Chondrocyte (in vitro differentiated cells): ENCODE data around the gene HIBCH. TPM values are rescaled to one million over a fixed set of nuclear protein-coding genes. Genes with fewer than 3 reads are reported as not detected.

Source experiments
- DNase-seq: peaks from one replicate; pipeline ENCODE4 v3.0.0; 2021; ENCODE audit warnings: mixed read lengths, low spot score
- H3K27ac Mint-ChIP-seq: one replicate; pipeline ENCODE4 v1.8.0; 2021; ENCODE audit warnings: mild to moderate bottlenecking, moderate library complexity, mixed read lengths; ENCODE audit not compliant: unreplicated experiment
- H3K27me3 Mint-ChIP-seq: 2 replicates; pipeline ENCODE4 v1.8.0; 2021; ENCODE audit warnings: low read depth, mixed read lengths
- H3K36me3 Mint-ChIP-seq: 2 replicates; pipeline ENCODE4 v1.8.0; 2021; ENCODE audit warnings: low read depth, mixed read lengths
- H3K4me1 Mint-ChIP-seq: 2 replicates; pipeline ENCODE4 v1.8.0; 2021; ENCODE audit warnings: low read depth, mild to moderate bottlenecking, mixed read lengths
- H3K4me3 Mint-ChIP-seq: one replicate; pipeline ENCODE4 v1.8.0; 2021; ENCODE audit warnings: mild to moderate bottlenecking, moderate library complexity, mixed read lengths; ENCODE audit not compliant: unreplicated experiment
- H3K9me3 Mint-ChIP-seq: 2 replicates; pipeline ENCODE4 v1.8.0; 2021; ENCODE audit warnings: low read depth, mixed read lengths
- total RNA-seq: library from RNA; stranded (reverse); gene quantifications from 3 replicates; pipeline ENCODE4 v1.2.1, GENCODE V29; 2021
- TF ChIP-seq, protein P1 (sequence below): fragments of 200-600 bp; sonication (generic); IDR thresholded peaks from 2 replicates; pipeline ENCODE4 v1.5.0; 2021; ENCODE audit warnings: antibody characterized with exemption, mild to moderate bottlenecking, moderate library complexity

Gene HIBCH
- total RNA-seq, 1 donor from 2014 or later: 19.1 TPM

GRCh38 chr2:190170673-190171072 is 149.0 kb downstream of the HIBCH start:
- peaks cover 4% of the 10 kb centered on the region for H3K36me3 Mint-ChIP-seq

DNA sequence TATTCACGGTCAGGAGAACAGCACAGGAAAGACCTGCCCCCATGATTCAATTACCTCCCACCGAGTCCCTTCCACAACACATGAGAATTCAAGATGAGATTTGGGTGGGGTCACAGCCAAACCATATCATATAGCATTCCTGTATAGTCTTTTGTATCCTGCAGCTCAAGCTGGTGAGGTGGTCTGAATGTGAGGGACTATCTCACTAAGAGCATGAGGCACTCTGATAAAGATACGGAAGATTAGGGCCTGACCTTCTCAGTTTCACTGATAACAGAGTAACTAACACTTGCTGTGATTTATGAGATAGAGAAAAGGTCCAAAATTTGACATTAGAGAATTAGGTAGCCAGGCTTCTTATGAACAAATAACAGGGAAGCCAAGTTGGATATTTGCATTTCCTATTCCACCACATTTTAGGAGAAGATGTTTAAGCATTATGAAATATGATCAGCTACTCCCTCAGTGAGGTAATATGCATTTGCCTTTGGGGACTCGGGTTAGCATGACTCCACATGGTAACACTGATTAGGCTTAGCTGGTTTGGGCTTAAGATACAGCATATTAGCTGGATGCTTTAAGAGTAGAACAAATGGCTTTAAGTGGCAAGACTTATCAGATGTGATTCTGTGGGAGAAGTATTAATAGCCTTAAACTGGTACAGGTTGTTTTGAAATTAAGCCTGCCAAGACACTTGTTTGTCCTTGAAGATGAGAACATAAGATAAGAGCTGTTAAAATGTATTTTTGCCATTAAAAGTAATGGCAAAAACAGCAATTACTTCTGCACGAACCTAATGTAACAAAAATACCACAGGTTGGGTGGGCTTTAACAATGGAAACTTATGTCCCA is 150.2 kb downstream of the HIBCH start:
- no peaks in the 10 kb centered on the region for H3K27me3 Mint-ChIP-seq
- no peak for DNase-seq
- H3K4me1 Mint-ChIP-seq: no peaks in the 10 kb centered on the region
- H3K36me3 Mint-ChIP-seq: peaks cover 4% of the 10 kb centered on the region
- TF ChIP-seq, protein P1, sequence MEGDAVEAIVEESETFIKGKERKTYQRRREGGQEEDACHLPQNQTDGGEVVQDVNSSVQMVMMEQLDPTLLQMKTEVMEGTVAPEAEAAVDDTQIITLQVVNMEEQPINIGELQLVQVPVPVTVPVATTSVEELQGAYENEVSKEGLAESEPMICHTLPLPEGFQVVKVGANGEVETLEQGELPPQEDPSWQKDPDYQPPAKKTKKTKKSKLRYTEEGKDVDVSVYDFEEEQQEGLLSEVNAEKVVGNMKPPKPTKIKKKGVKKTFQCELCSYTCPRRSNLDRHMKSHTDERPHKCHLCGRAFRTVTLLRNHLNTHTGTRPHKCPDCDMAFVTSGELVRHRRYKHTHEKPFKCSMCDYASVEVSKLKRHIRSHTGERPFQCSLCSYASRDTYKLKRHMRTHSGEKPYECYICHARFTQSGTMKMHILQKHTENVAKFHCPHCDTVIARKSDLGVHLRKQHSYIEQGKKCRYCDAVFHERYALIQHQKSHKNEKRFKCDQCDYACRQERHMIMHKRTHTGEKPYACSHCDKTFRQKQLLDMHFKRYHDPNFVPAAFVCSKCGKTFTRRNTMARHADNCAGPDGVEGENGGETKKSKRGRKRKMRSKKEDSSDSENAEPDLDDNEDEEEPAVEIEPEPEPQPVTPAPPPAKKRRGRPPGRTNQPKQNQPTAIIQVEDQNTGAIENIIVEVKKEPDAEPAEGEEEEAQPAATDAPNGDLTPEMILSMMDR: no peak
- peaks cover 18% of the 10 kb centered on the region for H3K9me3 Mint-ChIP-seq
- no peak overlapping the region for H3K4me3 Mint-ChIP-seq
- H3K27ac Mint-ChIP-seq: no peak overlapping the region

More at GRCh38 chr2:190170673-190171072, 149.0 kb downstream of the HIBCH start:
- Mint-ChIP-seq H3K4me1 (no peaks in the 10 kb centered on the region), H3K9me3 (peaks cover 14% of the 10 kb centered on the region), H3K27me3 (no peaks in the 10 kb centered on the region), H3K4me3 (no peak overlapping the region), H3K27ac (no peak overlapping the region)
- TF ChIP-seq, protein P1: no peak
- no peak for DNase-seq

GRCh38 chr2:190167702-190168101 is 151.9 kb downstream of the HIBCH start:
- Mint-ChIP-seq H3K27me3 (no peaks in the 10 kb centered on the region), H3K9me3 (peaks cover 14% of the 10 kb centered on the region), H3K4me1 (no peaks in the 10 kb centered on the region), H3K27ac (no peak overlapping the region), H3K4me3 (no peak overlapping the region), H3K36me3 (peaks cover 4% of the 10 kb centered on the region)
- TF ChIP-seq, protein P1: no peak
- no peak for DNase-seq

DNA sequence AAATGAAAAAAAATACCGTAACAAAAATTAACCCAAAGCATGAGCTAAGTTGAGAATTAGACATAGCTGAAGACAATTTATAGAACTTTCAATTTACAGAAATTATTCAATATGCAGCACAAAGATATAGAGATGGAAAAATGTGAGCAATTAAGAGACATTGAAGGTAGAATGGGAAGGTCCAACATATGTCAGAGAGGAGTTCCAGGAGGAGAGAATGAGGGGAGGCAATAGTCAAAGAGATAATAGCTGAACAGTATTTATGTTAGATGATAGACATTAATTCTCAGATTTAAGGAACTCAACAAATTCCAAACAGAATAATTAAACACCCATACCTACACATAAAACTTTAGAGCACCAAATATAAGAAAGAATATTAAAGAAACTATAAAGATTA is 154.1 kb downstream of the HIBCH start:
- no peaks in the 10 kb centered on the region for H3K27me3 Mint-ChIP-seq
- no peak overlapping the region for H3K27ac Mint-ChIP-seq
- no peaks in the 10 kb centered on the region for H3K4me1 Mint-ChIP-seq
- DNase-seq: no peak
- peaks cover 4% of the 10 kb centered on the region for H3K36me3 Mint-ChIP-seq
- no peak overlapping the region for H3K4me3 Mint-ChIP-seq
- TF ChIP-seq, protein P1: no peak
- peaks cover 14% of the 10 kb centered on the region for H3K9me3 Mint-ChIP-seq

DNA sequence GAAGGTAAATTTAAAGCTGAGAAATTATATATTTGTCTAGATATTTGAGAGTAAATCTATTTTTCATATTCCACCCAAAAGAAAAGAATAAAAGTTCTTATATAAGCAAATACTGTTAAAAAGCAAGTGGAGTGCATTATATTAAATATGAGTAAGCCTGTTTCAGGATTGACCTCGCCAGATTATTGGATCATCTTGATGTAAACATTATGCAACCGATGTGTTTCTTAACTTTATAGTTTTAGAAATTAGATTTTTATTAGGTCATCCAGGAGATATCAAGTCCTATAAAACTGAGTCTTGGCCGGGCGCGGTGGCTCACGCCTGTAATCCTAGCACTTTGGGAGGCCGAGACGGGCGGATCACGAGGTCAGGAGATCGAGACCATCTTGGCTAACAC is 156.8 kb downstream of the HIBCH start:
- Mint-ChIP-seq H3K27me3 (no peaks in the 10 kb centered on the region), H3K36me3 (no peaks in the 10 kb centered on the region), H3K9me3 (peaks cover 6% of the 10 kb centered on the region), H3K4me1 (no peaks in the 10 kb centered on the region), H3K4me3 (no peak overlapping the region), H3K27ac (no peak overlapping the region)
- DNase-seq: no peak
- TF ChIP-seq, protein P1: no peak
